Body of pancreas (tissue), 4 donors: ENCODE measurements around the gene HACD3.

Source experiments
- POLR2A ChIP-seq, 3 donors: fragments of 450-650 bp; IDR thresholded peaks; one replicate each; pipeline ENCODE4 v1.6.1; 2016; ENCODE audit warnings: antibody characterized with exemption in 3 of 3, mild to moderate bottlenecking in 2 of 3
- TF ChIP-seq, protein P1 (sequence below), 7 experiments: fragments of 450-650 bp in 4 of 7; fragments of 200-600 bp in 3 of 7; sonication (generic) in 3 of 7; IDR thresholded peaks; one replicate each; pipeline ENCODE4 v1.5.1; 2016 to 2019; ENCODE audit warnings: antibody characterized with exemption in 7 of 7

DNA sequence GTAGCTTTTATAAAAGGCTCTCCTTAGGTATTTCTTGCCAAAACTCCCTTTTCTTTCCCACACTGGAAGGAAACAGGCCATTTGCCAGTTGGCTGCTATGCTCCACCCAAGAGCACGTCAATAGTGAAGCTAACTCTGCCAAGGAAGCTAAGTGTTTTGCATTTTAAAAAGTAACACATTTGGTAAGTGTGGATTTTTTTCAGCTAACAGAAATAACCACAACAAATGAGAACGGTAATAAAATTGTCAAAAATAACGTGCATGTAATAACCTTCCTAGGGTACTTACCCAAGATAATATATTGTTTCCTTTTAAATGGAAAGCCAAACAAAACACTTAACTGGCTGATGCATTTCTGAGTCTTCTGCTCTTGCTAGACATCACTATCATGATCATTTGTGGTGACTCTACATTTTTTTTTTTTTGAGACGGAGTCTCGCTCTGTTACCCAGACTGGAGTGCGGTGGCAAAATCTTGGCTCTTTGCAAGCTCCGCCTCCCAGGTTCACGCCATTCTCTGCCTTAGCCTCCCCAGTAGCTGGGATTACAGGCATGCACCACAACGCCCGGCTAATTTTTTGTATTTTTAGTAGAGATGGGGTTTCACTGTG lies 17.4 kb upstream of the HACD3 start:
- no peak for TF ChIP-seq POLR2A (IDR thresholded peaks at IDR 0.05)
- TF ChIP-seq, protein P1, sequence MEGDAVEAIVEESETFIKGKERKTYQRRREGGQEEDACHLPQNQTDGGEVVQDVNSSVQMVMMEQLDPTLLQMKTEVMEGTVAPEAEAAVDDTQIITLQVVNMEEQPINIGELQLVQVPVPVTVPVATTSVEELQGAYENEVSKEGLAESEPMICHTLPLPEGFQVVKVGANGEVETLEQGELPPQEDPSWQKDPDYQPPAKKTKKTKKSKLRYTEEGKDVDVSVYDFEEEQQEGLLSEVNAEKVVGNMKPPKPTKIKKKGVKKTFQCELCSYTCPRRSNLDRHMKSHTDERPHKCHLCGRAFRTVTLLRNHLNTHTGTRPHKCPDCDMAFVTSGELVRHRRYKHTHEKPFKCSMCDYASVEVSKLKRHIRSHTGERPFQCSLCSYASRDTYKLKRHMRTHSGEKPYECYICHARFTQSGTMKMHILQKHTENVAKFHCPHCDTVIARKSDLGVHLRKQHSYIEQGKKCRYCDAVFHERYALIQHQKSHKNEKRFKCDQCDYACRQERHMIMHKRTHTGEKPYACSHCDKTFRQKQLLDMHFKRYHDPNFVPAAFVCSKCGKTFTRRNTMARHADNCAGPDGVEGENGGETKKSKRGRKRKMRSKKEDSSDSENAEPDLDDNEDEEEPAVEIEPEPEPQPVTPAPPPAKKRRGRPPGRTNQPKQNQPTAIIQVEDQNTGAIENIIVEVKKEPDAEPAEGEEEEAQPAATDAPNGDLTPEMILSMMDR (IDR thresholded peaks at IDR 0.05), result no peak
